Measurements from ENCODE around the gene DENND1A. TPM values are rescaled to one million over a fixed set of nuclear protein-coding genes. Genes with fewer than 3 reads are reported as not detected.

The DENND1A gene
- total and polyA plus RNA-seq, 12 donors, result 7.3 to 36.7 (median 19.6) TPM

DNA sequence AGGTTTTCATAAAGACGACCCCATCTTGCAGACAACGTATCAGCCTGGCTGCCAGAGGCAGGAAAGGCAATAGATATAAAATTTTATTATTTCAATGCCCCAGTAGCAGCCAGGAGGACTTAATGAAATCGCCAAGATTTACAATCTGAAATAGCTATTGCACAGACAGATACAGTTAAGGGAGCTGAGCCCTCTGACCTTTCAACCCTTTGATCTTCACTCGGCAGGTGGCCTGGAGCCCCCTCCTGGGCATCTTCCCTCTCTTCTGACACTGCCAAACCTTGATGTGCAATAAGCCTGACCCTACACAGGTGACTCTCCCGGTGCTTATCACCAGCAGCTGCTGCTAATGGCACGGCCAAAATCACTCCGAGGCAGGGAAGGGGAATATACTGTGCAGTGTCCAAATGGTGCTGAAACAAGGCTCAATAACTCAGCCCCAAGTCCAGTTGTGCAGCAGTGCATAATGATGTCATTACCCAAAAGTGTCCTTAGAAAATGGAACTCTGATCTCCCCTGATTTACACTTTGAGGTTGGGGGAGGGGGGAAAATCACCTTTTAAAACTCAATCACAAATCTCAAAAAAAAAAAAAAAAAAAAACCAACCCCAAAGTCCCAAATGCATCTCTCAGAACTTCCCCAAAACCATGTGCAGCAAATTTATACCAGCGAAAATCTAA is 331.9 kb downstream of the DENND1A start:
- Histone ChIP-seq H3K4me1 (replicated peaks in 1 of 2) (no peaks in the 10 kb centered on the region), H3K27ac (no peak overlapping the region), H3K36me3 (replicated peaks in 1 of 2) (no peaks in the 10 kb centered on the region), H3K4me3 (no peak overlapping the region), H3K9me3 (replicated peaks in 1 of 3) (no peaks in the 10 kb centered on the region), H3K27me3 (no peaks in the 10 kb centered on the region)
- intact Hi-C loops (cut with DNase I), result no loop called here
- WGBS, 4 donors, result 85 to 91% (median 87%) methylated on average over 7 to 8 of the region's 8 CpGs
- TF ChIP-seq POLR2A (IDR thresholded peaks at IDR 0.05) (no peak), CTCF (IDR thresholded peaks at IDR 0.05) (no peak)
- DNase-seq, result no peak

DNA sequence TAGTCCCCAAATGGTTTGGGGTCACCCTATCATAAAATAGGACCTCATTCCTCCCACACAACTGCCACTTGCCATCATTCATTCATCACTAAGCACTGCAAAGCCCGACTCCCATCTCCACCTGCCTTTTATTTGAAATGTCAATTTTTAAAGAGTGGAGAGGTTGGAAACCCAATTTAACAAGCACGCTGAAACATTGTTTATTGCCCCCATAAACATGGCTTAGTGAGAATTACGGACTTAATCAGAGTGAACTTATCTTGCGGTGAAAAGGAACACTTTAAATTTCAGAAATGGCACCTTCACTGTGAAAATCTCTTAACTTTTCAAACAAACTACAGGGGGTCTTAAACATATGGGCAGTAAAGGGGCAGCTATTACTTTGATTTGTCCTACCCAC is 332.9 kb downstream of the DENND1A start:
- Histone ChIP-seq H3K4me1 (replicated peaks in 1 of 2) (no peaks in the 10 kb centered on the region), H3K4me3 (no peak overlapping the region), H3K27me3 (no peaks in the 10 kb centered on the region), H3K27ac (no peak overlapping the region), H3K36me3 (replicated peaks in 1 of 2) (no peaks in the 10 kb centered on the region), H3K9me3 (replicated peaks in 1 of 3) (no peaks in the 10 kb centered on the region)
- 95 to 98% (median 97%) methylated on average over 4 of the region's 4 CpGs for WGBS, 4 donors
- TF ChIP-seq CTCF (IDR thresholded peaks at IDR 0.05) (no peak), POLR2A (IDR thresholded peaks at IDR 0.05) (no peak)
- intact Hi-C loops (cut with DNase I), result no loop called here
- no peak for DNase-seq

GRCh38 chr9:123591283-123591682 is 338.6 kb downstream of the DENND1A start:
- TF ChIP-seq CTCF (IDR thresholded peaks at IDR 0.05) (no peak), POLR2A (IDR thresholded peaks at IDR 0.05) (no peak)
- no peaks in the 10 kb centered on the region for H3K27me3 ChIP-seq
- DNase-seq, result no peak

GRCh38 chr9:123590499-123590898 is 339.4 kb downstream of the DENND1A start:
- H3K36me3 ChIP-seq (replicated peaks in 1 of 2), result no peaks in the 10 kb centered on the region
- WGBS, 4 donors, result 92 to 98% (median 95%) methylated on average over 3 of the region's 3 CpGs
- no peak for DNase-seq
- intact Hi-C loops (cut with DNase I), result no loop called here
- no peak overlapping the region for H3K27ac ChIP-seq
- TF ChIP-seq POLR2A (IDR thresholded peaks at IDR 0.05) (no peak), CTCF (IDR thresholded peaks at IDR 0.05) (no peak)
- H3K4me3 ChIP-seq, result no peak overlapping the region
- H3K4me1 ChIP-seq (replicated peaks in 1 of 2), result no peaks in the 10 kb centered on the region
- H3K9me3 ChIP-seq (replicated peaks in 1 of 3), result peaks cover 0 to 3% (median 0%) of the 10 kb centered on the region in 3 donors
- H3K27me3 ChIP-seq, result no peaks in the 10 kb centered on the region

More at GRCh38 chr9:123591283-123591682, 338.6 kb downstream of the DENND1A start:
- no peak overlapping the region for H3K27ac ChIP-seq
- intact Hi-C loops (cut with DNase I), result no loop called here
- WGBS, 4 donors, result 93 to 96% (median 95%) methylated on average over 3 to 4 of the region's 4 CpGs
- no peak overlapping the region for H3K4me3 ChIP-seq
- no peaks in the 10 kb centered on the region for H3K4me1 ChIP-seq (replicated peaks in 1 of 2)
- peaks cover 0 to 3% (median 0%) of the 10 kb centered on the region in 3 donors for H3K9me3 ChIP-seq (replicated peaks in 1 of 3)
- H3K36me3 ChIP-seq (replicated peaks in 1 of 2), result no peaks in the 10 kb centered on the region

Data from adrenal gland (tissue), 12 donors.